ENCODE results near the gene MRPL33.

MRPL33 gene

DNA sequence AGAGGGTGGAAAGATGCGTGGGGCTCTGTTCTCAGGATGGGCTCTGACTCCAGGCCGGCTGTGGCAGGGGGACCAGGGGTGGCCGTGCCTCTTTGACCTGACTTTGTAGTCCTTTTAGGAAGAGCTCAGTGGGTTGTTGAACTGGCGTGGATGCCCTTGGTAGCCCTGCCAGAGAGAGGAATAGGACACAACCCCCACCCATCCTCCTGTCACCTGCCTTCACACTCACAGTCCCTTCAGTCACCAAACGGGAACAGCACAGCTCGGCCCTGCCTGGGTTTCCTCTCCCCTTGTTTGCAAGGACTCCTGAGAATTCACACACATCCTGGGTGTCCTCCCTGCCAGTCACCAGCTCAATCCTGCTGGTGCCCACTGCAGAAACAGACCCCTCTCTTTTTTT lies 20.1 kb upstream of the MRPL33 start:
- no peak overlapping the region for H3K4me3 ChIP-seq (ENCODE audit: low read depth, low read length)
- DNase-seq (ENCODE audit: low read depth, low spot score), result no peak
- TF ChIP-seq, protein P1, sequence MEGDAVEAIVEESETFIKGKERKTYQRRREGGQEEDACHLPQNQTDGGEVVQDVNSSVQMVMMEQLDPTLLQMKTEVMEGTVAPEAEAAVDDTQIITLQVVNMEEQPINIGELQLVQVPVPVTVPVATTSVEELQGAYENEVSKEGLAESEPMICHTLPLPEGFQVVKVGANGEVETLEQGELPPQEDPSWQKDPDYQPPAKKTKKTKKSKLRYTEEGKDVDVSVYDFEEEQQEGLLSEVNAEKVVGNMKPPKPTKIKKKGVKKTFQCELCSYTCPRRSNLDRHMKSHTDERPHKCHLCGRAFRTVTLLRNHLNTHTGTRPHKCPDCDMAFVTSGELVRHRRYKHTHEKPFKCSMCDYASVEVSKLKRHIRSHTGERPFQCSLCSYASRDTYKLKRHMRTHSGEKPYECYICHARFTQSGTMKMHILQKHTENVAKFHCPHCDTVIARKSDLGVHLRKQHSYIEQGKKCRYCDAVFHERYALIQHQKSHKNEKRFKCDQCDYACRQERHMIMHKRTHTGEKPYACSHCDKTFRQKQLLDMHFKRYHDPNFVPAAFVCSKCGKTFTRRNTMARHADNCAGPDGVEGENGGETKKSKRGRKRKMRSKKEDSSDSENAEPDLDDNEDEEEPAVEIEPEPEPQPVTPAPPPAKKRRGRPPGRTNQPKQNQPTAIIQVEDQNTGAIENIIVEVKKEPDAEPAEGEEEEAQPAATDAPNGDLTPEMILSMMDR (IDR thresholded peaks at IDR 0.05; ENCODE audit: insufficient read depth, low read length, missing control alignments), result no peak
- ChIA-PET CTCF (interaction anchor here (0.6 to 1.1 kb wide), 2 partner anchors 48 to 202 kb away, joined by 4 read pairs; no protein-coding TSS in a partner anchor), POLR2A (no interaction called here)

DNA sequence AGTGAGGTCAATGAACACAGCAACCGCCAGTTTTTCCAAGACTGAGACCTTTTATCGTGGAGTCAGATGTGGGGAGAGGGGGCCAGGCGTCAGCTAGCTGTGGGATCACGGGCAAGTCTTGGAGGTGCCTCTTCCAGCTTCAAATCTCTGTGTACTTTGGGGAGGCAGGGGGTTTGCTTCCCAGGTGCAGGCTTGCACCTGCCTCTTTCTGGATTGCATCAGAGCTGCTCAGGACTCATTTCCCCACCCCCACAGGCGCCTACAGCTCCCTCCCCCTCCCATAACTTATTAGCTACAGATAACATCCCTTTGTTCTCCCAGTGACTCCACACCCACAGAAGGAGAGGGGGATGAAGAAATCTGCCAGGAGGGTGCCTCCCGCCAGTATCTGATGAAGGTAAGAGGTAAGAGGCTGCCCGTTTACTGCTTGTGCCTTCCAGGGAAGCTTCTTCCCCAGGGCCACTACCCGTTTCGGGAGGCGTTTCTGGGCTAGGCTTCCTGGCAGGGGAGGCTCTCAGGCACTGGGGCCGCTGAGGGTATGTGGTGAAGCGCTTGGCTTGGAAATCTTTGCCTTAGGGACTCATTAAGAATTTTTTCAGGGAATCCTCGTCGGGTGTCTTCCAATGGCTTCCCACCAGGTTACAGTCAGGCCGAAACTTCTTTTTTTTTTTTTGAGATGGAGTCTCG lies 18.8 kb upstream of the MRPL33 start:
- POLR2A ChIA-PET, result interaction anchor here (0.6 kb wide), 1 partner anchor 691 kb away, joined by 3 read pairs; no protein-coding TSS in a partner anchor
- TF ChIP-seq, protein P1 (IDR thresholded peaks at IDR 0.05; ENCODE audit: insufficient read depth, low read length, missing control alignments), result no peak
- CTCF ChIA-PET, result interaction anchor here (0.6 to 3.0 kb wide), 8 partner anchors 27 to 814 kb away, joined by 3 to 9 read pairs (median 4); partner anchors contain the start of genes BABAM2 and RBKS
- DNase-seq (ENCODE audit: low read depth, low spot score), result no peak
- no peak overlapping the region for H3K4me3 ChIP-seq (ENCODE audit: low read depth, low read length)

- ChIA-PET POLR2A (interaction anchor here (0.6 kb wide), 1 partner anchor 522 kb away, joined by 3 read pairs; no protein-coding TSS in a partner anchor), CTCF (interaction anchor here (0.7 to 3.0 kb wide), 35 partner anchors 8 to 813 kb away, joined by 3 to 9 read pairs (median 4); partner anchors contain the start of genes BABAM2 and RBKS)
- no peak overlapping the region for H3K4me3 ChIP-seq (ENCODE audit: low read depth, low read length)
- TF ChIP-seq, protein P1 (IDR thresholded peaks at IDR 0.05; ENCODE audit: insufficient read depth, low read length, missing control alignments), result peak; percentile 95
- no peak for DNase-seq (ENCODE audit: low read depth, low spot score)
These were observed 17.4 kb upstream of the MRPL33 start for GRCh38 chr2:27754138-27754588.

DNA sequence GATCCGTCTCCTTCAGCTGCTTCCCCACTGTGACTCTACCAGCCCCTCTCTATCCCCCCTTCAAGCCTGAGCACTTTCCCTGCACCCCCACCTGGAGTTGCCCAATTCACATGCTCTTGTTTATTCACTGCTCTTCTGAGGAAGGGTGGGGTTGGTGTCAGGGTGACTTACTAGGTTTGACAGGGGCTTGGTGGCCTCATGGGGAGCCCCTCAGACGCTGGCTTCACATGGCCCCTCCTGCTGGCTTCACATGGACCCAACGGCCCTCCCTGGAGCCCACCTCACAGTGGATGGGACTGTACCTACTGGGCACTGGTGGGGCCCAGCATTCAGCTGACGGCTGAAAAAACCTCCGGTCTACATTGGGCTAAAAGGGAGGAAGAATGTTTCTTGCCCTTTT lies 16.7 kb upstream of the MRPL33 start:
- TF ChIP-seq, protein P1 (IDR thresholded peaks at IDR 0.05; ENCODE audit: insufficient read depth, low read length, missing control alignments), result no peak
- H3K4me3 ChIP-seq (ENCODE audit: low read depth, low read length), result no peak overlapping the region
- POLR2A ChIA-PET, result no interaction called here
- CTCF ChIA-PET, result interaction anchor here (0.6 to 3.0 kb wide), 27 partner anchors 11 to 812 kb away, joined by 3 to 9 read pairs (median 4); partner anchors contain the start of genes BABAM2 and RBKS
- no peak for DNase-seq (ENCODE audit: low read depth, low spot score)

DNA sequence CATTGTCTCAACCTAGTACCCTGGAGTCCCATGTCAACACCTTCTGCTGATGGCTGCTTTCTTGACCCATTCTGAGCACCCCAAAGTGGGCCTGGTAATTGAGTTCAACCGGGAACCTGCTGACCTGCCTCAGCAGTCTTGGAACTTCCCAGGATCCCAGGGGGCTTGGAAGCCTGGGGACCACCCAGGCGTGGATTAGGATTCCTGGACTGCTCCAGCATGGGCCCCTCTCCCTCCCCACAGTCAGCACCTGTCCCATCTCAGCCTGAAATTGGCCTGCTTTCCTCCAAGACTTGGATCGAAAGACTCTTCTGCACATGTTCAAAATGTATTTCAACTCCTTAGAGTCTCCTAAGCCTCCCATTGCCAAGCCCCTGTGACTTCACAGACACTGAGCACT lies 15.4 kb upstream of the MRPL33 start:
- ChIA-PET CTCF (interaction anchor here (1.7 kb wide), 1 partner anchor 41 kb away, joined by 4 read pairs; no protein-coding TSS in a partner anchor), POLR2A (no interaction called here)
- TF ChIP-seq, protein P1 (IDR thresholded peaks at IDR 0.05; ENCODE audit: insufficient read depth, low read length, missing control alignments), result no peak
- H3K4me3 ChIP-seq (ENCODE audit: low read depth, low read length), result no peak overlapping the region
- no peak for DNase-seq (ENCODE audit: low read depth, low spot score)

All from AG04449 (cell line).